ENCODE data around the gene RRM1.

Gene RRM1

DNA sequence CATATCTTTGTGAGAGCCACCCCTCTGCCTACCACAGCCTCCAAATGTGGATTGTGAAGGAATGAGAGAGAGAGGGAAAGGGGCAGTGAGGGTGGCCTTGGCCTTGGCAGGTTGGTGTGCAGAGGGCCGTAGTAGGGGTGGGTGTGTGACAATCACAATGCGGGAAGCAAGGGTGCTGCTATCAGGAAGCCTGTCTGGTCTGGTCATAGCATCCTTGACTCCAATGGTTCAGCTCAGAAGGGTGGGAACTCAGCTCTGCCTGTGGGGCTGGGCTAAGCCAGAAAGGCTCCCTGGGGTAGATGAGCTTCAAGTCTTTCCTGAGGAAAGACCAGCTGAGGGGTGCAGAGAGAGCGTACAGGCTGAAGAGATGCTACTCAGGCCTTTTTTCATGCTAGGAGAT lies 72.7 kb downstream of the RRM1 start:
- TF ChIP-seq, protein P1, sequence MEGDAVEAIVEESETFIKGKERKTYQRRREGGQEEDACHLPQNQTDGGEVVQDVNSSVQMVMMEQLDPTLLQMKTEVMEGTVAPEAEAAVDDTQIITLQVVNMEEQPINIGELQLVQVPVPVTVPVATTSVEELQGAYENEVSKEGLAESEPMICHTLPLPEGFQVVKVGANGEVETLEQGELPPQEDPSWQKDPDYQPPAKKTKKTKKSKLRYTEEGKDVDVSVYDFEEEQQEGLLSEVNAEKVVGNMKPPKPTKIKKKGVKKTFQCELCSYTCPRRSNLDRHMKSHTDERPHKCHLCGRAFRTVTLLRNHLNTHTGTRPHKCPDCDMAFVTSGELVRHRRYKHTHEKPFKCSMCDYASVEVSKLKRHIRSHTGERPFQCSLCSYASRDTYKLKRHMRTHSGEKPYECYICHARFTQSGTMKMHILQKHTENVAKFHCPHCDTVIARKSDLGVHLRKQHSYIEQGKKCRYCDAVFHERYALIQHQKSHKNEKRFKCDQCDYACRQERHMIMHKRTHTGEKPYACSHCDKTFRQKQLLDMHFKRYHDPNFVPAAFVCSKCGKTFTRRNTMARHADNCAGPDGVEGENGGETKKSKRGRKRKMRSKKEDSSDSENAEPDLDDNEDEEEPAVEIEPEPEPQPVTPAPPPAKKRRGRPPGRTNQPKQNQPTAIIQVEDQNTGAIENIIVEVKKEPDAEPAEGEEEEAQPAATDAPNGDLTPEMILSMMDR (conservative IDR thresholded peaks at IDR 0.05): no peak
- H3K27ac ChIP-seq: no peak overlapping the region

DNA sequence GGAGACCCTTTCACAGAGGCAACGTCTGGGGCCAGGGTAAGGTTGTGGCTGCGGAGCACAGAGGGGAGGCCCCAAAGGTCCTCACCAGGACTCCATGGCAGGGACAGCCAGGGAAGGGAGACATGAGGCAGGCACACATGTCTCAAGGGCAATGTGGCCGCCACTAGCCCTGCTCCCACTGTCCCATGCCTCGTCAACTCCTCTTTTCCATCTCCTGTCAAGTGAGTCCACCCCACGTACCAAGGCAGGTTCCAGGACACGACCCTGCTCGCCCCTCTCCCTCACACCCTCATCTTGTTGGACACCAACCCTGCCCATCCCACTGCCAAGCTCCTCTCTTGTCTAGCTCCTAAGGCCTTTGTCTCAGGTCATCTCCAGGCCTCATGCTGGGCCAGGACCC lies 73.2 kb downstream of the RRM1 start:
- H3K27ac ChIP-seq: no peak overlapping the region
- TF ChIP-seq, protein P1 (conservative IDR thresholded peaks at IDR 0.05): no peak

DNA sequence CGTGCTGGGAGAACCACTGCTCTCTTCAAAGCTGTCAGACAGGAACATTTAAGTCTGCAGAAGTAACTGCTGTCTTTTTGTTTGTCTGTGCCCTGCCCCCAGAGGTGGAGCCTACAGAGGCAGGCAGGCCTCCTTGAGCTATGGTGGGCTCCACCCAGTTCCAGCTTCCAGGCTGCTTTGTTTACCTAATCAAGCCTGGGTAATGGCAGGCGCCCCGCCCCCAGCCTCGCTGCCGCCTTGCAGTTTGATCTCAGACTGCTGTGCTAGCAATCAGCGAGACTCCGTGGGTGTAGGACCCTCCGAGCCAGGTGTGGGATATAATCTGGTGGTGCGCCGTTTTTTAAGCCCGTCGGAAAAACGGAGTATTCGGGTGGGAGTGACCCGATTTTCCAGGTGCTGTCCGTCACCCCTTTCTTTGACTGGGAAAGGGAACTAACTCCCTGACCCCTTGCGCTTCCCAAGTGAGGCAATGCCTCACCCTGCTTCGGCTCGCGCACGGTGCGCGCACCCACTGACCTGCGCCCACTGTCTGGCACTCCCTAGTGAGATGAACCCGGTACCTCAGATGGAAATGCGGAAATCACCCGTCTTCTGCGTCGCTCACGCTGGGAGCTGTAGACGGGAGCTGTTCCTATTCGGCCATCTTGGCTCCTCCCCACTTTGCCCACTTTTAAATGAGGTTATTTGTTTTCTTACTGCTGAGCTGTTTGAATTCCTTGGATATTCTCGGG lies 81.2 kb downstream of the RRM1 start:
- H3K27ac ChIP-seq: peak overlapping the region; percentile 43

DNA sequence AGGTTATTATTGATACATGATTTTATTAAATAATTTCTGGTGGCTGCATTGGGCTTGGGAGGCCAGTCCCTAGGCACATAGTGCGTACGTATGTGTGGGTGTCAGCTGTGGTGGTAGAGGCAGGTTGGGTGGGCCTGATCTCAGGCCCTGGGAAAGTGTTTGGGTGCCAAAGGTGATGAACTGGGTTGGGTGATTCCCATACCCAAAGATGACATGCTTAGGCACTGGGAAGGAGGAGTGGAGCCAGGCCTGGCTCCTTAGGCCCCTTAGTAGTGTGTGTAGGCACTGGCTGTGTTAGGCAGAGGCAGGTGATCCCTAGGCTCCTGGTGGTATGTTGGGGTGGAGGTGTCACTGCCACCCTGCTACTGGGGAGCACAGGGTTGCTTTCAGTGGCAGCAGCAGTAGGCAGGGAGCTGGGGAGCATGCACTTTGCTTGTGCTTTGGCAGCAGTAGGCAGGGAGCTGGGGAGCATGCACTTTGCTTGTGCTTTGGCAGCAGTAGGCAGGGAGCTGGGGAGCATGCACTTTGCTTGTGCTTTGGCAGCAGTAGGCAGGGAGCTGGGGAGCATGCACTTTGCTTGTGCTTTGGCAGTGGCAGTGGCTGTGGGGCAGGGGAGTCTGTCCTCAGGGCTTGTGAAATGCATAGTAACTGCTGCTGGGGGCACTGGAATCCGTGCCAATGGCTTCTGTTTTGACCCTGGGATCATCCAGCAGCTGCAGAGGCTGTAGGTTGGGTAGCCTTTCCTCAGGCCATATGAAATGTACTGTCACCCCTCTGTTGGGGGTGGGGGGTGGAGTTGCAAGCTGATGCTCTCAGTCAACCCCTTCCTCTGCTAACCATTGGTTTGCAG lies 84.4 kb downstream of the RRM1 start:
- TF ChIP-seq, protein P1 (conservative IDR thresholded peaks at IDR 0.05): no peak
- H3K27ac ChIP-seq: no peak overlapping the region

DNA sequence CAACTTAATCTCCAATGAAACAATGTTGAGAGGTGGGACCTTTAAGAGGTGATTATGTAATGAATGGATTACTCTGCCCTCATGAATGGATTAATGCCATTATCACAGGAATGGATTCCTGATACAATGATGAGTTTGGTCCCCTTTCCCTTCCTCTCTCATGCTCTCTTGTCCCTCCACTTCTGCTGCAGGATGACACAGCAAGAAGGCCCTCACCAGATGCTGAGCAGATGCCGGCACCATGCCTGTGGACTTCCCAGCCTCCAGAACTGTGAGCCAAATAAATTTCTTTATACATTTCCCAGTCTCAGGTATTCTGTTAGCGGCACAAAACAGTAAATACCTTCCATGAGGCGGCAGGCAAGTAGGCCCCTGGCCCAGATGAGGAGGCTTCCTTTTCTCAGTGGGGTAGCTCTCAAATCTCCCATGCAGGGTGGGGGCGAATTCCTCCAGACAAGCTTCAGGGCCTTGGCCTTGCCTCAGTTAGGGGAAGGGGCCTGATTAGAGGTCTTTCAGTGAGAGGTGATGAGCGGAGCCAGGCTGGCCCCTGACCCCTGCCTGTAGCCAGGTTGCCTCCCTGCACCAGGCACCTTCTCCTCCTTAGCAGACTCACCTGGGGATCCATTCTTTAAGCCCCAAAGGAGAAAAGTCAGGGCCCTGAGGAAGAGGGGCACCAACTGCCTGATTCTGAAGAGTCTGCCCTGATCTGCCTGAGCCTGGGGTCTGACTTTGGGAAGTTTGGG lies 86.0 kb downstream of the RRM1 start:
- H3K27ac ChIP-seq: no peak overlapping the region
- TF ChIP-seq, protein P1 (conservative IDR thresholded peaks at IDR 0.05): no peak

DNA sequence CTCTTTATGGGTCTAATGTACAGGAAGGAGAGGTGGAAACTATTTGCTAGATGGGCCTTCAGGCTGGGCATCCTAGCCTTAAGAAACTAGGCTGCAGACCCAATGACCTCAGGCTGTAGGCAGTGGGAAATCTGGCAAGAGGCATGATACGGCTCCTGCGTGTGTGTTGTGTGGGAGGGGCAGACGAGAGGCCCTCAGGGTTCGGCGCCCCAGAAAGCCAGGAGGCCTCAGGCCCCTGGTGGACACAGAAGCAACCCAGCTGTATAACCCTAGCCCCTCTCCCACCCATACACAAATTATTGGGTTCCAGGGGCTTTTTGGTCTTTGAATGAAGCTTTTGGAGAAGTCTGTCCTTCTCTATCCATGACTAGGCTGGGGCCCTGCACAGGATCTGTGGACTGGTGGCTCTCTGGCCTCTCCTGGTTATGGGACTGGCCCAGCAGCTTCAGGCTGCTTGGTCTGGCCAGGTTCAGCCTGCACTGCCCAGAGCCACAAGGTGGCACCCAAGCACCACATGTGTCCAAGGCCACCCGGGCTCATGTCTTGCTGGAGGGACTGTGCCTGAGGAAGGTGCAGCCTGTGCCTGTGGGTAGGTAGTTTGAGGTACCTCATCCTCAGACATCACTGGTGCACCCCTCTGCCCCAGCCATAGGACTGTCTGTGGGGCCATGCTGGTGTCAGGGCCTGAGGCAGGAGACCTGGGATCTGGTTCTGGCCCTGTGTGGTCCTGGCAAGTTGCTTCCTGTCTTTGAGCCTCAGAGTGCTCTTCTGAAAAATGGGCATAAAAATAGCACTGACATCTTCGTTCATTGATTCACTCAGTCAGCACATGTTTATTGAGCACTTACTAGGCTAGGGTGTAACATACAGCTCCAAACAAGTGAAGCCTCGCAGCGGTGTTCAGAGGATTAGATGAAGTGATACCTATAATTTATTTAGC lies 87.5 kb downstream of the RRM1 start:
- TF ChIP-seq, protein P1 (conservative IDR thresholded peaks at IDR 0.05): peak; percentile 93
- H3K27ac ChIP-seq: no peak overlapping the region

DNA sequence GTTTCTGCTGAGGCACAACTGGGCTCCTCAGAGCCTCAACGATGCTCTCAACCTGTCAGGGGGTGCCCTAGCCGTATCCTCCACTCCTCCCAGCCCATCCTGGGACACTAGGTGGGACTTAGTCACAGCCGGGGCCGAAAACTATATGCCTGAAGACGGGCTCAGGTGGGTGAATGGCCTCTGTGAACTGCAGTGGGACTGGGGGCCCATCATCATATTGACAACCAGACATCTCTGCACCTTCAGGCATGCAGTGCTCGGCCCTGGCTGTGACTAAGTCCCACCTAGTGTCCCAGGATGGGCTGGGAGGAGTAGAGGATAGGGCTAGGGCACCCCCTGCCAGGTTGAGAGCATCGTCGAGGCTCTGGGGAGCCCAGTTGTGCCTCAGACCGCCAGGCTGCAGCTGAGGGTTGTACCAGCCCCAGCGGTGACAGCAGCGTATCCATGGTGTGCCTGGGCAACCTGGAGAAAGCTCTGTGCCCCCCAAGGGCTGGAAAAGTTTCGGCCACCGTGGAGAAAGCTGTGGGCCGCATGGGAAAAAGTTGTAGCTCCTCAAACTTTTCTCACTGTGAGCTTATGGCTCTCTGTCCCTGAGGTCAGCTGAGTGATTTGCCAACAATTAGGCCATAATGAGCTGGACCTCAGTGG lies 88.9 kb downstream of the RRM1 start:
- peak overlapping the region; percentile 57 for H3K27ac ChIP-seq
- TF ChIP-seq, protein P1 (conservative IDR thresholded peaks at IDR 0.05): no peak
